Left lung (tissue), 10 donors: ENCODE results near the gene ZNF778. TPM values are rescaled to one million over a fixed set of nuclear protein-coding genes. Genes with fewer than 3 reads are reported as not detected.

ENCODE experiments used
- ATAC-seq: fragments of 200-7000 bp; cut with Tn5 transposase; one replicate; pipeline ENCODE4 v1.9.1; 2020; ENCODE audit warnings: moderate library complexity
- DNase-seq, 4 donors: peaks; one replicate each; pipeline ENCODE4 v3.0.0-alpha.2; 2013 to 2020
- H3K27ac ChIP-seq, 2 donors: fragments of 200-600 bp; sonication (generic) in 1 of 2; one replicate each; pipeline versions ENCODE4 v1.5.0 to v1.8.0; 2020 to 2021
- H3K27me3 ChIP-seq, 2 donors: fragments of 200-600 bp; sonication (generic) in 1 of 2; one replicate each; pipeline versions ENCODE4 v1.5.0 to v1.8.0; 2020 to 2021
- H3K36me3 ChIP-seq, 2 donors: fragments of 200-600 bp; sonication (generic) in 1 of 2; one replicate each; pipeline versions ENCODE4 v1.5.0 to v1.8.0; 2020 to 2021
- H3K4me1 ChIP-seq, 2 donors: fragments of 200-600 bp; one replicate each; pipeline ENCODE4 v1.8.0; 2021
- H3K4me3 ChIP-seq, 2 donors: fragments of 200-600 bp; sonication (generic) in 1 of 2; one replicate each; pipeline versions ENCODE4 v1.5.0 to v1.8.0; 2020 to 2021; ENCODE audit warnings: mild to moderate bottlenecking in 1 of 2
- H3K9me3 ChIP-seq, 2 donors: fragments of 200-600 bp; sonication (generic) in 1 of 2; one replicate each; pipeline versions ENCODE4 v1.5.0 to v1.8.0; 2020 to 2021
- CTCF ChIP-seq, 2 donors: fragments of 200-600 bp; sonication (generic) in 1 of 2; IDR thresholded peaks; one replicate each; pipeline versions ENCODE4 v1.5.0 to v1.8.0; 2021; ENCODE audit warnings: antibody characterized with exemption in 2 of 2
- intact Hi-C, 2 donors: fragments of 100-400 bp; cut with DNase I; formaldehyde crosslinking; loops; one replicate each; pipeline versions ENCODE4 v1.11.2 to v1.14.2; 2022
- polyA plus RNA-seq, 6 donors: library from polyadenylated mRNA; unstranded; fragments of 120-200 nt; gene quantifications; one replicate each; pipeline ENCODE4 v1.2.1, GENCODE V29; 2013; ENCODE audit not compliant: insufficient read length in 6 of 6
- total RNA-seq, 2 donors: library from RNA; stranded (reverse); fragmentation: NEBNext Ultra II Directional; extraction: Animal tissue kit (Norgen Biotek cat#: 25700); gene quantifications; one replicate each; pipeline ENCODE4 v1.2.1, GENCODE V29; 2021
- donor health status: DM: no; HTN: yes; CAD: no.
- donor health status: DM: no; HTN: no; CAD: no.

The ZNF778 gene
- total and polyA plus RNA-seq, 8 donors, result 4.0 to 9.5 (median 6.1) TPM

GRCh38 chr16:89200850-89201411 is 16.6 kb upstream of the ZNF778 start:
- no peak for TF ChIP-seq CTCF (IDR thresholded peaks at IDR 0.05)
- Histone ChIP-seq H3K27me3 (peaks cover 19 to 90% of the 10 kb centered on the region in 2 donors), H3K9me3 (no peaks in the 10 kb centered on the region), H3K4me3 (peak overlapping the region; percentile 37 to 51), H3K36me3 (peaks cover 0 to 4% of the 10 kb centered on the region in 2 donors), H3K4me1 (peaks cover 0 to 26% of the 10 kb centered on the region in 2 donors), H3K27ac (peak overlapping the region; percentile 48 to 50)
- ATAC-seq, result no peak
- DNase-seq, result peak in 1 of 4 donors; percentile 80
- intact Hi-C loops, result no loop called here

GRCh38 chr16:89201439-89202377 is 15.8 kb upstream of the ZNF778 start:
- no peak for TF ChIP-seq CTCF (IDR thresholded peaks at IDR 0.05)
- Histone ChIP-seq H3K4me3 (peak overlapping the region; percentile 37 to 51), H3K27ac (peak overlapping the region in 1 of 2 donors; percentile 50), H3K4me1 (peaks cover 0 to 26% of the 10 kb centered on the region in 2 donors), H3K9me3 (no peaks in the 10 kb centered on the region), H3K27me3 (peaks cover 19 to 94% of the 10 kb centered on the region in 2 donors), H3K36me3 (peaks cover 0 to 4% of the 10 kb centered on the region in 2 donors)
- peak; percentile 88 for ATAC-seq
- DNase-seq, result peak in 3 of 4 donors; percentile 71 to 94 (median 88)
- intact Hi-C loops, result no loop called here

- intact Hi-C loops, result no loop called here
- Histone ChIP-seq H3K4me3 (peak overlapping the region; percentile 13 to 51), H3K27me3 (peaks cover 19 to 87% of the 10 kb centered on the region in 2 donors), H3K27ac (no peak overlapping the region), H3K36me3 (no peaks in the 10 kb centered on the region), H3K9me3 (no peaks in the 10 kb centered on the region), H3K4me1 (peaks cover 0 to 26% of the 10 kb centered on the region in 2 donors)
- TF ChIP-seq CTCF (IDR thresholded peaks at IDR 0.05), result no peak
- ATAC-seq (no peak), DNase-seq (peak in 1 of 4 donors; percentile 55)
Observed at GRCh38 chr16:89202422-89203215, 14.9 kb upstream of the ZNF778 start.

GRCh38 chr16:89207993-89208392 is 9.5 kb upstream of the ZNF778 start:
- H3K36me3 ChIP-seq, result no peaks in the 10 kb centered on the region
- ATAC-seq (no peak), DNase-seq (no peak)
- H3K9me3 ChIP-seq, result no peaks in the 10 kb centered on the region
- no peaks in the 10 kb centered on the region for H3K4me1 ChIP-seq
- H3K27me3 ChIP-seq, result peaks cover 0 to 40% of the 10 kb centered on the region in 2 donors
- H3K4me3 ChIP-seq, result no peak overlapping the region
- no peak for TF ChIP-seq CTCF (IDR thresholded peaks at IDR 0.05)
- H3K27ac ChIP-seq, result no peak overlapping the region
- intact Hi-C loops, result no loop called here
